ENCODE results near the gene ENDOV. TPM values are rescaled to one million over a fixed set of nuclear protein-coding genes. Genes with fewer than 3 reads are reported as not detected.

The ENDOV gene
- total RNA-seq, 1 donor from 2014 or later = 9.7 TPM

GRCh38 chr17:80387071-80387470 lies 27.9 kb upstream of the ENDOV start:
- Mint-ChIP-seq H3K36me3 (peaks cover 15% of the 10 kb centered on the region), H3K4me1 (peaks cover 12% of the 10 kb centered on the region)

GRCh38 chr17:80388175-80388574 lies 26.8 kb upstream of the ENDOV start:
- TF ChIP-seq, protein P1, sequence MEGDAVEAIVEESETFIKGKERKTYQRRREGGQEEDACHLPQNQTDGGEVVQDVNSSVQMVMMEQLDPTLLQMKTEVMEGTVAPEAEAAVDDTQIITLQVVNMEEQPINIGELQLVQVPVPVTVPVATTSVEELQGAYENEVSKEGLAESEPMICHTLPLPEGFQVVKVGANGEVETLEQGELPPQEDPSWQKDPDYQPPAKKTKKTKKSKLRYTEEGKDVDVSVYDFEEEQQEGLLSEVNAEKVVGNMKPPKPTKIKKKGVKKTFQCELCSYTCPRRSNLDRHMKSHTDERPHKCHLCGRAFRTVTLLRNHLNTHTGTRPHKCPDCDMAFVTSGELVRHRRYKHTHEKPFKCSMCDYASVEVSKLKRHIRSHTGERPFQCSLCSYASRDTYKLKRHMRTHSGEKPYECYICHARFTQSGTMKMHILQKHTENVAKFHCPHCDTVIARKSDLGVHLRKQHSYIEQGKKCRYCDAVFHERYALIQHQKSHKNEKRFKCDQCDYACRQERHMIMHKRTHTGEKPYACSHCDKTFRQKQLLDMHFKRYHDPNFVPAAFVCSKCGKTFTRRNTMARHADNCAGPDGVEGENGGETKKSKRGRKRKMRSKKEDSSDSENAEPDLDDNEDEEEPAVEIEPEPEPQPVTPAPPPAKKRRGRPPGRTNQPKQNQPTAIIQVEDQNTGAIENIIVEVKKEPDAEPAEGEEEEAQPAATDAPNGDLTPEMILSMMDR (IDR thresholded peaks at IDR 0.05) = peak; percentile 23
- no peak for TF ChIP-seq EZH2 (IDR thresholded peaks at IDR 0.05)
- H3K9me3 ChIP-seq (ENCODE audit: low read depth) = no peaks in the 10 kb centered on the region
- no peak overlapping the region for H3K4me3 Mint-ChIP-seq
- no peaks in the 10 kb centered on the region for H3K27me3 Mint-ChIP-seq (ENCODE audit: insufficient read depth, low read depth)
- no peaks in the 10 kb centered on the region for H3K79me2 ChIP-seq (ENCODE audit: low read depth)
- peaks cover 15% of the 10 kb centered on the region for H3K36me3 Mint-ChIP-seq
- no peak overlapping the region for H3K9ac ChIP-seq
- no peaks in the 10 kb centered on the region for H3K4me1 ChIP-seq
- no peaks in the 10 kb centered on the region for H3K36me3 ChIP-seq
- no peaks in the 10 kb centered on the region for H3F3A ChIP-seq (ENCODE audit: low read depth)
- no peaks in the 10 kb centered on the region for H3K27me3 ChIP-seq
- no peak overlapping the region for H3K4me3 ChIP-seq
- no peak overlapping the region for H3K27ac ChIP-seq
- no peak overlapping the region for H3K4me2 ChIP-seq
- no peak overlapping the region for H2AFZ ChIP-seq (replicated peaks)
- no peaks in the 10 kb centered on the region for H3K9me3 Mint-ChIP-seq
- no peak overlapping the region for H3K27ac Mint-ChIP-seq
- H4K20me1 ChIP-seq (ENCODE audit: low read depth) = no peaks in the 10 kb centered on the region
- DNase-seq (ENCODE audit: low spot score) = no peak
- peaks cover 12% of the 10 kb centered on the region for H3K4me1 Mint-ChIP-seq

More at GRCh38 chr17:80387071-80387470, 27.9 kb upstream of the ENDOV start:
- Histone ChIP-seq H3K9ac (no peak overlapping the region), H3K4me2 (no peak overlapping the region), H3K4me3 (no peak overlapping the region), H3K27me3 (no peaks in the 10 kb centered on the region), H3K36me3 (no peaks in the 10 kb centered on the region), H3K4me1 (no peaks in the 10 kb centered on the region), H3F3A (ENCODE audit: low read depth) (no peaks in the 10 kb centered on the region), H3K79me2 (ENCODE audit: low read depth) (no peaks in the 10 kb centered on the region), H3K9me3 (ENCODE audit: low read depth) (no peaks in the 10 kb centered on the region), H3K27ac (no peak overlapping the region), H4K20me1 (ENCODE audit: low read depth) (no peaks in the 10 kb centered on the region), H2AFZ (replicated peaks) (no peak overlapping the region)
- Mint-ChIP-seq H3K27ac (no peak overlapping the region), H3K27me3 (ENCODE audit: insufficient read depth, low read depth) (no peaks in the 10 kb centered on the region), H3K4me3 (no peak overlapping the region), H3K9me3 (no peaks in the 10 kb centered on the region)
- no peak for TF ChIP-seq EZH2phosphoT487 (IDR thresholded peaks at IDR 0.05)
- TF ChIP-seq EZH2 (IDR thresholded peaks at IDR 0.05) = no peak
- TF ChIP-seq, protein P1 (IDR thresholded peaks at IDR 0.05) = no peak
- no peak for DNase-seq (ENCODE audit: low spot score)

GRCh38 chr17:80388601-80389000 lies 26.4 kb upstream of the ENDOV start:
- Mint-ChIP-seq H3K36me3 (peaks cover 15% of the 10 kb centered on the region), H3K4me3 (no peak overlapping the region), H3K9me3 (no peaks in the 10 kb centered on the region), H3K27ac (no peak overlapping the region), H3K4me1 (peaks cover 9% of the 10 kb centered on the region), H3K27me3 (ENCODE audit: insufficient read depth, low read depth) (no peaks in the 10 kb centered on the region)
- no peaks in the 10 kb centered on the region for H3K36me3 ChIP-seq
- H3K4me1 ChIP-seq = no peaks in the 10 kb centered on the region
- no peak overlapping the region for H3K9ac ChIP-seq
- no peak overlapping the region for H3K4me3 ChIP-seq
- no peaks in the 10 kb centered on the region for H3K79me2 ChIP-seq (ENCODE audit: low read depth)
- H3K4me2 ChIP-seq = no peak overlapping the region
- no peaks in the 10 kb centered on the region for H4K20me1 ChIP-seq (ENCODE audit: low read depth)
- no peak for DNase-seq (ENCODE audit: low spot score)
- H3F3A ChIP-seq (ENCODE audit: low read depth) = no peaks in the 10 kb centered on the region
- H3K9me3 ChIP-seq (ENCODE audit: low read depth) = no peaks in the 10 kb centered on the region
- no peak overlapping the region for H2AFZ ChIP-seq (replicated peaks)
- H3K27ac ChIP-seq = no peak overlapping the region
- TF ChIP-seq, protein P1 (IDR thresholded peaks at IDR 0.05) = no peak
- TF ChIP-seq EZH2 (IDR thresholded peaks at IDR 0.05) (no peak), EZH2phosphoT487 (IDR thresholded peaks at IDR 0.05) (no peak)
- H3K27me3 ChIP-seq = no peaks in the 10 kb centered on the region
